K562 (cell line): Measurements from ENCODE around the gene PRCC. TPM values are rescaled to one million over a fixed set of nuclear protein-coding genes. Genes with fewer than 3 reads are reported as not detected.

Experiments
- DACH1 ChIP-seq: fragments of 450-650 bp; IDR thresholded peaks from 2 replicates; pipeline ENCODE4 v1.6.1; 2018; ENCODE audit not compliant: partially characterized antibody
- FOXO4 ChIP-seq: fragments of 450-650 bp; formaldehyde crosslinking; IDR thresholded peaks from 2 replicates; pipeline ENCODE4 v1.4.0; 2020; ENCODE audit warnings: mild to moderate bottlenecking, moderate library complexity
- HMBOX1 ChIP-seq: sonication (generic); IDR thresholded peaks from 2 replicates; pipeline ENCODE4 v1.6.1; 2016
- HMG20A ChIP-seq: fragments of 450-650 bp; formaldehyde crosslinking; conservative IDR thresholded peaks from 2 replicates; pipeline ENCODE4 v1.4.0; 2020; ENCODE audit warnings: mild to moderate bottlenecking, mixed read lengths
- KAT8 ChIP-seq: fragments of 450-650 bp; IDR thresholded peaks from 2 replicates; pipeline ENCODE4 v1.6.1; 2016; ENCODE audit warnings: low read depth, mild to moderate bottlenecking
- NR4A1 ChIP-seq, 2 experiments: fragments of 250-450 bp in 1 of 2; fragments of 450-650 bp in 1 of 2; sonication (Bioruptor Pico) in 1 of 2; IDR thresholded peaks; 2 replicates each; pipeline versions ENCODE4 v1.4.0 to v1.6.1; 2016 to 2020; ENCODE audit warnings: mild to moderate bottlenecking in 2 of 2, missing compliant biosample characterization in 1 of 2, missing genetic modification characterization in 1 of 2, moderate library complexity in 1 of 2
- PBX2 ChIP-seq, 2 experiments: IDR thresholded peaks in 1 of 2; conservative IDR thresholded peaks in 1 of 2; 2 replicates each; pipeline ENCODE4 v1.6.1; 2016; ENCODE audit warnings: low read depth in 2 of 2, mild to moderate bottlenecking in 1 of 2, missing compliant biosample characterization in 1 of 2, missing genetic modification characterization in 1 of 2, moderate library complexity in 1 of 2
- RNF219 ChIP-seq: fragments of 250-450 bp; sonication (Bioruptor Pico); IDR thresholded peaks from 2 replicates; pipeline ENCODE4 v1.5.0; 2022; ENCODE audit warnings: mild to moderate bottlenecking
- SIRT6 ChIP-seq: IDR thresholded peaks from one replicate; pipeline ENCODE4 v1.6.1; 2012; ENCODE audit warnings: low read depth, mild to moderate bottlenecking, control low read depth, inconsistent platforms, low read length, moderate library complexity
- XRCC5 ChIP-seq: fragments of 200-400 bp; formaldehyde crosslinking; IDR thresholded peaks from 2 replicates; pipeline ENCODE4 v1.6.1; 2017; ENCODE audit warnings: low read depth, mild to moderate bottlenecking, low read length
- ZFP30 ChIP-seq: fragments of 250-450 bp; sonication (Bioruptor Pico); IDR thresholded peaks from 2 replicates; pipeline ENCODE4 v1.8.0; 2022; ENCODE audit warnings: moderate library complexity, mild to moderate bottlenecking, inconsistent platforms, borderline replicate concordance
- ZNF274 ChIP-seq: IDR thresholded peaks from 2 replicates; pipeline ENCODE4 v1.6.1; 2011; ENCODE audit warnings: low read depth, mild to moderate bottlenecking, low read length, moderate library complexity, borderline replicate concordance
- ZNF408 ChIP-seq: fragments of 250-450 bp; sonication (Bioruptor Pico); IDR thresholded peaks from 2 replicates; pipeline ENCODE4 v1.4.0; 2020; ENCODE audit warnings: low read depth, mild to moderate bottlenecking, moderate library complexity
- polyA plus RNA-seq, 8 experiments: library from polyadenylated mRNA; depleted of rRNA in 4 of 8; stranded (reverse) in 5 of 8; unstranded in 3 of 8; fragments of >200 nt; fragmentation: Nextera tagmentation in 2 of 8; fragmentation: Illumina TruSeq in 1 of 8; extraction: Ambion mirVana in 2 of 8; extraction: Trizol in 1 of 8; gene quantifications; 2 replicates each; pipeline versions ENCODE4 v1.2.1 to v1.2.3, GENCODE V29; 2011 to 2014; ENCODE audit warnings: inconsistent platforms in 1 of 8, missing spikeins in 1 of 8
- total RNA-seq, 7 experiments: library from RNA; depleted of rRNA in 6 of 7; stranded (reverse); fragments of >200 nt in 6 of 7; fragmentation: Illumina TruSeq in 2 of 7; extraction: Trizol in 2 of 7; gene quantifications; 2 replicates each; pipeline versions ENCODE4 v1.2.1 to v1.2.3, GENCODE V29; 2011 to 2021; ENCODE audit warnings: low replicate concordance in 1 of 7

The PRCC gene
- total and polyA plus RNA-seq, 9 of the 15 experiments (the other 6 are each of a cell fraction or from before 2014, with no cell fraction given), result 23.9 to 201 (median 41.1) TPM

GRCh38 chr1:156747742-156748669 lies 19.3 kb upstream of the PRCC start (continued):
- TF ChIP-seq XRCC5 (no peak), DACH1 (no peak), PBX2 (CRISPR knock-in tag; IDR thresholded peaks at IDR 0.05; ENCODE audit: low read depth) (no peak), PBX2 (tag; conservative IDR thresholded peaks at IDR 0.05; ENCODE audit: low read depth) (no peak), FOXO4 (CRISPR knock-in tag) (no peak), HMG20A (CRISPR knock-in tag) (no peak), HMBOX1 (0 out of 2 replicates have a peak, but pooled peaks have one; percentile 3), ZNF274 (no peak), SIRT6 (no peak), KAT8 (no peak), ZFP30 (CRISPR knock-in tag) (no peak), RNF219 (no peak), ZNF408 (no peak), NR4A1 (CRISPR knock-in tag; IDR thresholded peaks at IDR 0.05) (no peak), NR4A1 (tag; IDR thresholded peaks at IDR 0.05) (0 out of 2 replicates have a peak, but pooled peaks have one; percentile 9)
